HEK293 (cell line): ENCODE results near the gene SLC10A2.

Source experiments
- CTCF ChIA-PET: fragments of 350-600 bp; formaldehyde crosslinking; extraction: SDS; loops from one replicate; lab custom pipeline; 2021; ENCODE audit warnings: antibody characterized with exemption; lab: Yijun Ruan, JAX
- POLR2A ChIA-PET: fragments of 300-600 bp; formaldehyde crosslinking; extraction: SDS; loops from one replicate; lab custom pipeline; 2020; ENCODE audit warnings: antibody characterized with exemption, inconsistent platforms; lab: Yijun Ruan, JAX
- H3K27ac ChIP-seq: fragments of 200-500 bp; sonication (Bioruptor generic); 2 replicates; pipeline ENCODE4 v1.5.1; 2014; ENCODE audit warnings: low read depth, low read length, control low read depth, inconsistent platforms; ENCODE audit errors: extremely low read depth
- H3K36me3 ChIP-seq, 2 experiments: fragments of 200-500 bp in 1 of 2; sonication (Bioruptor generic) in 1 of 2; 1 replicate in 1 of 2; 2 replicates in 1 of 2; pipeline ENCODE4 v1.5.1; 2014 to 2017; ENCODE audit warnings: inconsistent platforms in 2 of 2, low read length in 2 of 2; ENCODE audit not compliant: control insufficient read depth in 2 of 2, insufficient read depth in 1 of 2
- H3K4me1 ChIP-seq: fragments of 200-500 bp; sonication (Bioruptor generic); 2 replicates; pipeline ENCODE4 v1.5.1; 2014; ENCODE audit warnings: mild to moderate bottlenecking, low read length, inconsistent platforms; ENCODE audit not compliant: control insufficient read depth, insufficient read depth
- H3K4me3 ChIP-seq: 2 replicates; pipeline ENCODE4 v1.5.1; 2011; ENCODE audit warnings: low read depth, mild to moderate bottlenecking, control low read depth, low read length, moderate library complexity
- H3K9me3 ChIP-seq: fragments of 200-500 bp; sonication (Bioruptor generic); 2 replicates; pipeline ENCODE4 v1.5.1; 2014; ENCODE audit warnings: low read depth, low read length, inconsistent platforms; ENCODE audit not compliant: control insufficient read depth, insufficient read depth
- KLF9 ChIP-seq: fragments of 450-650 bp; formaldehyde crosslinking; IDR thresholded peaks from 2 replicates; pipeline ENCODE4 v1.5.1; 2016; ENCODE audit warnings: missing biosample characterization, missing genetic modification characterization, low read depth
- ZNF155 ChIP-seq: fragments of 450-650 bp; formaldehyde crosslinking; IDR thresholded peaks from 2 replicates; pipeline ENCODE4 v1.5.1; 2016; ENCODE audit warnings: missing biosample characterization, missing genetic modification characterization
- ZNF223 ChIP-seq: fragments of 450-650 bp; formaldehyde crosslinking; IDR thresholded peaks from 2 replicates; pipeline ENCODE4 v1.5.1; 2016; ENCODE audit warnings: missing biosample characterization, missing genetic modification characterization
- ZNF311 ChIP-seq: fragments of 450-650 bp; formaldehyde crosslinking; IDR thresholded peaks from 2 replicates; pipeline ENCODE4 v1.5.1; 2017; ENCODE audit warnings: missing biosample characterization, missing genetic modification characterization, borderline replicate concordance
- ZNF335 ChIP-seq: fragments of 450-650 bp; formaldehyde crosslinking; conservative IDR thresholded peaks from 2 replicates; pipeline ENCODE4 v1.5.1; 2016; ENCODE audit warnings: missing biosample characterization, missing genetic modification characterization
- ZNF354C ChIP-seq: fragments of 450-650 bp; formaldehyde crosslinking; IDR thresholded peaks from 2 replicates; pipeline ENCODE4 v1.5.1; 2016; ENCODE audit warnings: missing biosample characterization, missing genetic modification characterization, low read depth, borderline replicate concordance
- ZNF416 ChIP-seq: fragments of 450-650 bp; formaldehyde crosslinking; IDR thresholded peaks from 2 replicates; pipeline ENCODE4 v1.5.1; 2016; ENCODE audit warnings: missing biosample characterization, missing genetic modification characterization
- ZNF623 ChIP-seq: fragments of 450-650 bp; formaldehyde crosslinking; IDR thresholded peaks from 2 replicates; pipeline ENCODE4 v1.5.1; 2016; ENCODE audit warnings: missing biosample characterization, missing genetic modification characterization
- ZNF664 ChIP-seq: fragments of 450-650 bp; formaldehyde crosslinking; IDR thresholded peaks from 2 replicates; pipeline ENCODE4 v1.5.1; 2016; ENCODE audit warnings: missing biosample characterization, missing genetic modification characterization
- ZSCAN23 ChIP-seq: fragments of 450-650 bp; formaldehyde crosslinking; IDR thresholded peaks from 2 replicates; pipeline ENCODE4 v1.5.1; 2016; ENCODE audit warnings: missing biosample characterization, missing genetic modification characterization
- TF ChIP-seq, protein P1 (sequence below): fragments of 450-650 bp; formaldehyde crosslinking; IDR thresholded peaks from 2 replicates; pipeline ENCODE4 v1.5.1; 2017; ENCODE audit warnings: missing biosample characterization, missing genetic modification characterization
- TF ChIP-seq, protein P2 (sequence below): fragments of 450-650 bp; formaldehyde crosslinking; IDR thresholded peaks from 2 replicates; pipeline ENCODE4 v1.5.1; 2016; ENCODE audit warnings: missing biosample characterization, missing genetic modification characterization
- TF ChIP-seq, protein P3 (sequence below): fragments of 450-650 bp; formaldehyde crosslinking; IDR thresholded peaks from 2 replicates; pipeline ENCODE4 v1.5.1; 2016; ENCODE audit warnings: missing biosample characterization, missing genetic modification characterization
- TF ChIP-seq, protein P4 (sequence below): fragments of 450-650 bp; formaldehyde crosslinking; IDR thresholded peaks from 2 replicates; pipeline ENCODE4 v1.5.1; 2016; ENCODE audit warnings: missing biosample characterization, missing genetic modification characterization
- TF ChIP-seq, protein P5 (sequence below): fragments of 450-650 bp; formaldehyde crosslinking; IDR thresholded peaks from 2 replicates; pipeline ENCODE4 v1.5.1; 2016; ENCODE audit warnings: missing biosample characterization, missing genetic modification characterization

The SLC10A2 gene

DNA sequence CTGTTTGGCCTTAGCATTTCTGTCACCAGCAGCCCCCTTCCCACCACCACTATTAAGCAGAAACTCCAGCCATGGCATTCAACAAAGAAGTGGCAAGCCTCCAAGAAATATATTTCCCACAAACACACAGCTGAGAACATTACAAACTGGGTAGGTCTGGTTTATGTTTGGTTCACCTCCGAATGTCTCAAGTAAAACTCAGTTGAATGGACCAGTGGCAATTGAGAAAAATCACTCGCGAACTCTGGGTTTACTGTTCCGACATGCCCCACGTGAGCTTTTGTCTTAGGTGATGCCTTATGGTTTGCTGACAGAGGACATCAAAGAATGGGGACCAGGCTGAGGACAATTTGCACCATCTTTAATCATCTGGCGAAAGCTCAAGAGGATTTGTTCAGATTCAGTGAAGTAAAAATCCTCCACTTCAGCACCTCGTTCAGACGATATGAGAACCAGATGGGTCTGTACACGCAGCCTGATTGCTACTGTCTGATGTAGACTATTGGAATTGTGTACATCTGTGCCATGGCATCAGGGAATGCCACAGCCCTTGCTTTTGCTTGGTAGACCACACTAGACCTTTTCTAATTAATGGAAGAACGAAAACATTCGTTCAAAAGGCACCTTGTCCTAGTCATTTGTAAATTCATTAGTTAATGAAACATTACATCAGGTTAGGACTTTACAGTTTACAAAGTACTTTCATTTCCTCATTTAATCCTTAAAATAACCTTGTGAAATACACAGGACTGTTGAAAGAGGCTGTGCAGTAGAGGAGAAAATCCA, 59.4 kb downstream of the SLC10A2 start:
- Histone ChIP-seq H3K27ac (no peak overlapping the region), H3K9me3 (no peaks in the 10 kb centered on the region), H3K36me3 (no peaks in the 10 kb centered on the region), H3K4me3 (no peak overlapping the region), H3K4me1 (no peaks in the 10 kb centered on the region)
- TF ChIP-seq ZNF335 (tag by site-specific recombination) (no peak), KLF9 (tag by site-specific recombination) (no peak), ZNF223 (tag by site-specific recombination) (no peak), ZNF416 (no peak)
- ChIA-PET CTCF (no interaction called here), POLR2A (no interaction called here)

DNA sequence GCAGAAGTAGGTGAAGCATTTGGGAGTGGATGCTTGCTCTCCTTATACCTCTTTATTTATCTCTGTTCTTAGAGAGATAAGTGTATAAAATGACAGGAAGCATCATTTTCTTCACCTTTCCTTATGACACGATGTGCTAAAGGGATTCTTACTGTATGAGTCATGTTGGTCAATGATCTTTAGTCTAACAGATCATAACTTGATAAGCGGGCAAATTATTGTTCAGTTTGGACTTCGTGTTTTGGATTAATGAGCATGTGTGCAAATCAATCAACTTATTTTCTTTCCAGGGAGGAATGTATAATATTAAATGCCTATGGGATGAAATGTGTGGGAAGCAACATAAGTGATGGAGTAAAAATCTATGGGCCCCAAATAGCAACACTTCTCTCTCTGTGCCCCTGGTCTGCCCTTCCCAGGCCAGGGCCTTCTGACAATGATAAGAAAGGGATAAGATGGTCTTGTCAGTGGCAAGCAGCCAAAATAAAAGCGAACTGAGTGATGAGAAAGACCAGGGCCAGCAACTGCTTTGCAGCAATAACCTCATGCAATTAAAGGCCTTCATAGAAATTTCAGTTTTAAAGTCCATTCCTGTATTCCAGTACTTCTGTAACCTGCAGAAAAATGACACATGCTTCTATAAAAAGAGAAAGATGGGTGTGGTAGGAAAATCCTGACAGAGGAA, 61.4 kb downstream of the SLC10A2 start:
- ChIA-PET CTCF (no interaction called here), POLR2A (no interaction called here)
- H3K36me3 ChIP-seq, result no peaks in the 10 kb centered on the region
- no peak overlapping the region for H3K4me3 ChIP-seq
- H3K9me3 ChIP-seq, result no peaks in the 10 kb centered on the region
- H3K27ac ChIP-seq, result no peak overlapping the region
- H3K4me1 ChIP-seq, result no peaks in the 10 kb centered on the region
- TF ChIP-seq ZNF311 (no peak), ZNF354C (tag by site-specific recombination) (no peak), ZNF155 (tag by site-specific recombination) (no peak), ZNF664 (tag by site-specific recombination) (no peak), ZNF623 (tag by site-specific recombination) (no peak), ZSCAN23 (tag by site-specific recombination) (no peak)
- TF ChIP-seq, protein P1, sequence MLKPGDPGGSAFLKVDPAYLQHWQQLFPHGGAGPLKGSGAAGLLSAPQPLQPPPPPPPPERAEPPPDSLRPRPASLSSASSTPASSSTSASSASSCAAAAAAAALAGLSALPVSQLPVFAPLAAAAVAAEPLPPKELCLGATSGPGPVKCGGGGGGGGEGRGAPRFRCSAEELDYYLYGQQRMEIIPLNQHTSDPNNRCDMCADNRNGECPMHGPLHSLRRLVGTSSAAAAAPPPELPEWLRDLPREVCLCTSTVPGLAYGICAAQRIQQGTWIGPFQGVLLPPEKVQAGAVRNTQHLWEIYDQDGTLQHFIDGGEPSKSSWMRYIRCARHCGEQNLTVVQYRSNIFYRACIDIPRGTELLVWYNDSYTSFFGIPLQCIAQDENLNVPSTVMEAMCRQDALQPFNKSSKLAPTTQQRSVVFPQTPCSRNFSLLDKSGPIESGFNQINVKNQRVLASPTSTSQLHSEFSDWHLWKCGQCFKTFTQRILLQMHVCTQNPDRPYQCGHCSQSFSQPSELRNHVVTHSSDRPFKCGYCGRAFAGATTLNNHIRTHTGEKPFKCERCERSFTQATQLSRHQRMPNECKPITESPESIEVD, result no peak
- TF ChIP-seq, protein P2, sequence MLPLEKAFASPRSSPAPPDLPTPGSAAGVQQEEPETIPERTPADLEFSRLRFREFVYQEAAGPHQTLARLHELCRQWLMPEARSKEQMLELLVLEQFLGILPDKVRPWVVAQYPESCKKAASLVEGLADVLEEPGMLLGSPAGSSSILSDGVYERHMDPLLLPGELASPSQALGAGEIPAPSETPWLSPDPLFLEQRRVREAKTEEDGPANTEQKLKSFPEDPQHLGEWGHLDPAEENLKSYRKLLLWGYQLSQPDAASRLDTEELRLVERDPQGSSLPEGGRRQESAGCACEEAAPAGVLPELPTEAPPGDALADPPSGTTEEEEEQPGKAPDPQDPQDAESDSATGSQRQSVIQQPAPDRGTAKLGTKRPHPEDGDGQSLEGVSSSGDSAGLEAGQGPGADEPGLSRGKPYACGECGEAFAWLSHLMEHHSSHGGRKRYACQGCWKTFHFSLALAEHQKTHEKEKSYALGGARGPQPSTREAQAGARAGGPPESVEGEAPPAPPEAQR (tag by site-specific recombination), result no peak
- TF ChIP-seq, protein P3, sequence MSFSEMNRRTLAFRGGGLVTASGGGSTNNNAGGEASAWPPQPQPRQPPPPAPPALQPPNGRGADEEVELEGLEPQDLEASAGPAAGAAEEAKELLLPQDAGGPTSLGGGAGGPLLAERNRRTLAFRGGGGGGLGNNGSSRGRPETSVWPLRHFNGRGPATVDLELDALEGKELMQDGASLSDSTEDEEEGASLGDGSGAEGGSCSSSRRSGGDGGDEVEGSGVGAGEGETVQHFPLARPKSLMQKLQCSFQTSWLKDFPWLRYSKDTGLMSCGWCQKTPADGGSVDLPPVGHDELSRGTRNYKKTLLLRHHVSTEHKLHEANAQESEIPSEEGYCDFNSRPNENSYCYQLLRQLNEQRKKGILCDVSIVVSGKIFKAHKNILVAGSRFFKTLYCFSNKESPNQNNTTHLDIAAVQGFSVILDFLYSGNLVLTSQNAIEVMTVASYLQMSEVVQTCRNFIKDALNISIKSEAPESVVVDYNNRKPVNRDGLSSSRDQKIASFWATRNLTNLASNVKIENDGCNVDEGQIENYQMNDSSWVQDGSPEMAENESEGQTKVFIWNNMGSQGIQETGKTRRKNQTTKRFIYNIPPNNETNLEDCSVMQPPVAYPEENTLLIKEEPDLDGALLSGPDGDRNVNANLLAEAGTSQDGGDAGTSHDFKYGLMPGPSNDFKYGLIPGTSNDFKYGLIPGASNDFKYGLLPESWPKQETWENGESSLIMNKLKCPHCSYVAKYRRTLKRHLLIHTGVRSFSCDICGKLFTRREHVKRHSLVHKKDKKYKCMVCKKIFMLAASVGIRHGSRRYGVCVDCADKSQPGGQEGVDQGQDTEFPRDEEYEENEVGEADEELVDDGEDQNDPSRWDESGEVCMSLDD (tag by site-specific recombination), result no peak
- TF ChIP-seq, protein P4, sequence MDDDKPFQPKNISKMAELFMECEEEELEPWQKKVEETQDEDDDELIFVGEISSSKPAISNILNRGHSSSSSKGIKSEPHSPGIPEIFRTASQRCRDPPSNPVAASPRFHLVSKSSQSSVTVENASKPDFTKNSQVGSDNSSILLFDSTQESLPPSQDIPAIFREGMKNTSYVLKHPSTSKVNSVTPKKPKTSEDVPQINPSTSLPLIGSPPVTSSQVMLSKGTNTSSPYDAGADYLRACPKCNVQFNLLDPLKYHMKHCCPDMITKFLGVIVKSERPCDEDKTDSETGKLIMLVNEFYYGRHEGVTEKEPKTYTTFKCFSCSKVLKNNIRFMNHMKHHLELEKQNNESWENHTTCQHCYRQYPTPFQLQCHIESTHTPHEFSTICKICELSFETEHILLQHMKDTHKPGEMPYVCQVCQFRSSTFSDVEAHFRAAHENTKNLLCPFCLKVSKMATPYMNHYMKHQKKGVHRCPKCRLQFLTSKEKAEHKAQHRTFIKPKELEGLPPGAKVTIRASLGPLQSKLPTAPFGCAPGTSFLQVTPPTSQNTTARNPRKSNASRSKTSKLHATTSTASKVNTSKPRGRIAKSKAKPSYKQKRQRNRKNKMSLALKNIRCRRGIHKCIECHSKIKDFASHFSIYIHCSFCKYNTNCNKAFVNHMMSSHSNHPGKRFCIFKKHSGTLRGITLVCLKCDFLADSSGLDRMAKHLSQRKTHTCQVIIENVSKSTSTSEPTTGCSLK (tag by site-specific recombination), result no peak
- TF ChIP-seq, protein P5, sequence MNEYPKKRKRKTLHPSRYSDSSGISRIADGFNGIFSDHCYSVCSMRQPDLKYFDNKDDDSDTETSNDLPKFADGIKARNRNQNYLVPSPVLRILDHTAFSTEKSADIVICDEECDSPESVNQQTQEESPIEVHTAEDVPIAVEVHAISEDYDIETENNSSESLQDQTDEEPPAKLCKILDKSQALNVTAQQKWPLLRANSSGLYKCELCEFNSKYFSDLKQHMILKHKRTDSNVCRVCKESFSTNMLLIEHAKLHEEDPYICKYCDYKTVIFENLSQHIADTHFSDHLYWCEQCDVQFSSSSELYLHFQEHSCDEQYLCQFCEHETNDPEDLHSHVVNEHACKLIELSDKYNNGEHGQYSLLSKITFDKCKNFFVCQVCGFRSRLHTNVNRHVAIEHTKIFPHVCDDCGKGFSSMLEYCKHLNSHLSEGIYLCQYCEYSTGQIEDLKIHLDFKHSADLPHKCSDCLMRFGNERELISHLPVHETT, result no peak
